K562 (cell line): Measurements from ENCODE around the gene HSD11B1. TPM values are rescaled to one million over a fixed set of nuclear protein-coding genes. Genes with fewer than 3 reads are reported as not detected.

ENCODE experiments used
- ATAC-seq: fragments of 200-7000 bp; cut with Tn5 transposase; 3 replicates; pipeline ENCODE4 v1.9.1; 2020; ENCODE audit warnings: moderate library complexity
- BruUV-seq: library from RNA; stranded (reverse); fragments of 400-500 nt; replicated peaks from 2 replicates; lab custom pipeline; 2021; lab: Mats Ljungman, UMichigan
- CTCF ChIA-PET: fragments of 300-600 bp; formaldehyde crosslinking; extraction: SDS; loops from one replicate; lab custom pipeline; 2021; ENCODE audit warnings: low intra/inter-chr PET ratio; lab: Yijun Ruan, JAX
- POLR2A ChIA-PET: fragments of 300-600, 350-650 bp; sonication (Branson Sonifier 250); formaldehyde crosslinking; extraction: SDS; loops from one replicate; lab custom pipeline; 2021; ENCODE audit warnings: antibody characterized with exemption, inconsistent platforms; lab: Yijun Ruan, JAX
- DNase-seq, 4 experiments: peaks; one replicate each; pipeline versions ENCODE4 v3.0.0 to v3.0.0-alpha.2; 2011 to 2018; ENCODE audit warnings: low spot score in 3 of 4, mixed read lengths in 3 of 4; ENCODE audit errors: extremely low read depth in 1 of 4
- FAIRE-seq: peaks from 2 replicates; lab custom pipeline; 2011; peaks lifted over from hg19 to GRCh38; lab: Jason Lieb, UNC
- H2AFZ ChIP-seq: 2 replicates; pipeline ENCODE4 v1.6.0; 2011; ENCODE audit warnings: low read depth, low read length, control low read depth, inconsistent platforms
- H3K27ac ChIP-seq: fragments of 200-600 bp; 3 replicates; pipeline ENCODE4 v1.8.0; 2011; ENCODE audit warnings: low read depth, mild to moderate bottlenecking, control low read depth, inconsistent platforms, low read length, moderate library complexity, mixed read lengths; ENCODE audit errors: extremely low read depth
- H3K27me3 ChIP-seq, 2 experiments: fragments of 300-600 bp in 1 of 2; 2 replicates in 1 of 2; 3 replicates in 1 of 2; pipeline versions ENCODE4 v1.6.0 to v1.8.0; 2011; ENCODE audit warnings: inconsistent platforms in 2 of 2, low read length in 2 of 2, mild to moderate bottlenecking in 1 of 2, mixed read lengths in 1 of 2, moderate library complexity in 1 of 2; ENCODE audit not compliant: control insufficient read depth in 2 of 2, insufficient read depth in 2 of 2
- H3K36me3 ChIP-seq: fragments of 300-600 bp; 3 replicates; pipeline ENCODE4 v1.8.0; 2011; ENCODE audit warnings: mild to moderate bottlenecking, low read length, inconsistent platforms; ENCODE audit not compliant: control insufficient read depth, insufficient read depth
- H3K4me1 ChIP-seq, 2 experiments: fragments of 200-600 bp in 1 of 2; replicated peaks in 1 of 2; 2 replicates in 1 of 2; 3 replicates in 1 of 2; pipeline versions ENCODE4 v1.5.1 to v1.8.0; 2011; ENCODE audit warnings: inconsistent platforms in 2 of 2, low read length in 2 of 2, mild to moderate bottlenecking in 1 of 2, mixed read lengths in 1 of 2, moderate library complexity in 1 of 2; ENCODE audit not compliant: control insufficient read depth in 2 of 2, insufficient read depth in 2 of 2
- H3K4me2 ChIP-seq: 2 replicates; pipeline ENCODE4 v1.6.1; 2011; ENCODE audit warnings: low read length, control low read depth, inconsistent platforms, mixed read lengths; ENCODE audit not compliant: insufficient read depth
- H3K4me3 ChIP-seq: fragments of 200-600 bp; sonication (generic), shearing (Covaris generic); 2 replicates; pipeline ENCODE4 v1.5.1; 2016; ENCODE audit warnings: control low read depth, inconsistent platforms
- H3K79me2 ChIP-seq: fragments of 200-600 bp; 3 replicates; pipeline ENCODE4 v1.8.0; 2011; ENCODE audit warnings: low read length, inconsistent platforms; ENCODE audit not compliant: control insufficient read depth, insufficient read depth
- H3K9ac ChIP-seq, 2 experiments: 2 replicates each; pipeline versions ENCODE4 v1.6.0 to v1.6.1; 2011; ENCODE audit warnings: low read depth in 2 of 2, low read length in 2 of 2, control low read depth in 1 of 2, inconsistent platforms in 1 of 2, mild to moderate bottlenecking in 1 of 2, mixed read lengths in 1 of 2; ENCODE audit not compliant: insufficient read depth in 1 of 2
- H3K9me1 ChIP-seq: one replicate; pipeline ENCODE4 v1.6.0; 2011; ENCODE audit warnings: inconsistent platforms, mild to moderate bottlenecking, low read length, moderate library complexity; ENCODE audit not compliant: control insufficient read depth, insufficient read depth
- H3K9me3 ChIP-seq: replicated peaks from 2 replicates; pipeline ENCODE4 v1.5.1; 2011; ENCODE audit warnings: low read depth, low read length, inconsistent platforms; ENCODE audit not compliant: control insufficient read depth, insufficient read depth
- H4K20me1 ChIP-seq: replicated peaks from 2 replicates; pipeline ENCODE4 v1.6.1; 2011; ENCODE audit warnings: low read length, inconsistent platforms, mixed read lengths; ENCODE audit not compliant: control insufficient read depth, insufficient read depth
- ARID1B ChIP-seq: fragments of 450-650 bp; IDR thresholded peaks from 2 replicates; pipeline ENCODE4 v1.6.1; 2016; ENCODE audit warnings: antibody characterized with exemption, mild to moderate bottlenecking, inconsistent platforms
- ATF4 ChIP-seq: fragments of 450-650 bp; formaldehyde crosslinking; IDR thresholded peaks from 2 replicates; pipeline ENCODE4 v1.4.0; 2022; ENCODE audit warnings: mild to moderate bottlenecking, moderate library complexity
- CBFA2T3 ChIP-seq: fragments of 450-650 bp; IDR thresholded peaks from 2 replicates; pipeline ENCODE4 v1.6.1; 2017
- IFI16 ChIP-seq: fragments of 250-450 bp; sonication (Bioruptor Pico); IDR thresholded peaks from 2 replicates; pipeline ENCODE4 v2.1.2; 2022; ENCODE audit warnings: mild to moderate bottlenecking, inconsistent platforms
- KLF13 ChIP-seq: fragments of 450-650 bp; IDR thresholded peaks from 2 replicates; pipeline ENCODE4 v1.6.1; 2016; ENCODE audit warnings: missing genetic modification characterization, low read depth, mild to moderate bottlenecking, missing compliant biosample characterization, moderate library complexity, borderline replicate concordance
- MTA2 ChIP-seq: fragments of 450-650 bp; IDR thresholded peaks from 2 replicates; pipeline ENCODE4 v1.6.1; 2016; ENCODE audit warnings: low read depth
- NCOA4 ChIP-seq: fragments of 450-650 bp; IDR thresholded peaks from 2 replicates; pipeline ENCODE4 v1.6.1; 2018; ENCODE audit warnings: mild to moderate bottlenecking; ENCODE audit not compliant: partially characterized antibody
- NCOR1 ChIP-seq: fragments of 450-650 bp; IDR thresholded peaks from 2 replicates; pipeline ENCODE4 v1.6.1; 2016; ENCODE audit warnings: mild to moderate bottlenecking, moderate library complexity
- POLR2H ChIP-seq: IDR thresholded peaks from 2 replicates; pipeline ENCODE4 v1.6.1; 2016; ENCODE audit warnings: missing genetic modification characterization, low read depth, mild to moderate bottlenecking, control low read depth, missing compliant biosample characterization, moderate library complexity
- SREBF2 ChIP-seq: sonication (generic); formaldehyde crosslinking; IDR thresholded peaks from 2 replicates; pipeline ENCODE4 v1.4.0; 2020; ENCODE audit warnings: mild to moderate bottlenecking, missing genetic modification reagents
- TBP ChIP-seq: optimal IDR thresholded peaks from 2 replicates; pipeline ENCODE3; 2011; ENCODE audit warnings: low read depth, low read length, improper control_type of control experiment
- TCF3 ChIP-seq: sonication (generic); formaldehyde crosslinking; IDR thresholded peaks from 2 replicates; pipeline ENCODE4 v1.4.0; 2020; ENCODE audit warnings: mild to moderate bottlenecking, missing genetic modification reagents
- TEAD4 ChIP-seq, 2 experiments: sonication (generic) in 1 of 2; formaldehyde crosslinking in 1 of 2; IDR thresholded peaks; 2 replicates each; pipeline versions ENCODE4 v1.6.1 to v1.8.0; 2012 to 2022; ENCODE audit warnings: borderline replicate concordance in 1 of 2, inconsistent platforms in 1 of 2, low read length in 1 of 2, mild to moderate bottlenecking in 1 of 2, missing genetic modification reagents in 1 of 2
- YY1 ChIP-seq, 3 experiments: IDR thresholded peaks; 2 replicates each; pipeline ENCODE4 v1.6.1; 2011; ENCODE audit warnings: low read length in 2 of 3, mild to moderate bottlenecking in 2 of 3, moderate library complexity in 2 of 3, borderline replicate concordance in 1 of 3, control low read depth in 1 of 3, low read depth in 1 of 3; ENCODE audit not compliant: insufficient read depth in 3 of 3, insufficient replicate concordance in 2 of 3, control insufficient read depth in 1 of 3, insufficient read length in 1 of 3; ENCODE audit errors: extremely low read depth in 1 of 3
- ZC3H4 ChIP-seq: sonication (generic); formaldehyde crosslinking; IDR thresholded peaks from 2 replicates; pipeline ENCODE4 v1.9.0; 2021; ENCODE audit warnings: missing genetic modification reagents, borderline replicate concordance
- ZNF347 ChIP-seq: fragments of 450-650 bp; formaldehyde crosslinking; IDR thresholded peaks from 2 replicates; pipeline ENCODE4 v1.4.0; 2020; ENCODE audit warnings: low read depth, mild to moderate bottlenecking, moderate library complexity
- ZNF586 ChIP-seq: fragments of 450-650 bp; formaldehyde crosslinking; conservative IDR thresholded peaks from 2 replicates; pipeline ENCODE4 v1.4.0; 2020; ENCODE audit warnings: mild to moderate bottlenecking, moderate library complexity
- ZNF655 ChIP-seq: fragments of 250-450 bp; sonication (Bioruptor Pico); IDR thresholded peaks from 2 replicates; pipeline ENCODE4 v1.5.0; 2021
- WGBS: fragments of 100-300 bp; shearing (Covaris generic); methylation state at CpG from one replicate; pipeline ENCODE4 v1.1.6; 2016; ENCODE audit warnings: low coverage, mixed read lengths; ENCODE audit not compliant: insufficient coverage; ENCODE audit errors: missing lambda C conversion rate; 5-methylcytosine and 5-hydroxymethylcytosine counted together
- in situ Hi-C: fragments of 300-500 bp; cut with MboI; formaldehyde crosslinking; loops from 4 replicates; pipeline ENCODE4 v1.15.0; 2018; ENCODE audit warnings: inconsistent platforms, mixed read lengths
- intact Hi-C: fragments of 100-400 bp; cut with micrococcal nuclease; formaldehyde crosslinking; loops from 2 replicates; pipeline ENCODE4 v1.14.2; 2022
- polyA plus RNA-seq, 8 experiments: library from polyadenylated mRNA; depleted of rRNA in 4 of 8; stranded (reverse) in 5 of 8; unstranded in 3 of 8; fragments of >200 nt; fragmentation: Nextera tagmentation in 2 of 8; fragmentation: Illumina TruSeq in 1 of 8; extraction: Ambion mirVana in 2 of 8; extraction: Trizol in 1 of 8; gene quantifications; 2 replicates each; pipeline versions ENCODE4 v1.2.1 to v1.2.3, GENCODE V29; 2011 to 2014; ENCODE audit warnings: inconsistent platforms in 1 of 8, missing spikeins in 1 of 8
- total RNA-seq, 7 experiments: library from RNA; depleted of rRNA in 6 of 7; stranded (reverse); fragments of >200 nt in 6 of 7; fragmentation: Illumina TruSeq in 2 of 7; extraction: Trizol in 2 of 7; gene quantifications; 2 replicates each; pipeline versions ENCODE4 v1.2.1 to v1.2.3, GENCODE V29; 2011 to 2021; ENCODE audit warnings: low replicate concordance in 1 of 7
- TF ChIP-seq, protein P1 (sequence below): fragments of 200-400 bp; formaldehyde crosslinking; IDR thresholded peaks from 2 replicates; pipeline ENCODE4 v1.6.1; 2017; ENCODE audit warnings: mild to moderate bottlenecking, low read depth, low read length, moderate library complexity

The HSD11B1 gene
- total and polyA plus RNA-seq, 9 of the 15 experiments (the other 6 are each of a cell fraction or from before 2014, with no cell fraction given), result 0.04 to 0.16 TPM; not detected in 7

DNA sequence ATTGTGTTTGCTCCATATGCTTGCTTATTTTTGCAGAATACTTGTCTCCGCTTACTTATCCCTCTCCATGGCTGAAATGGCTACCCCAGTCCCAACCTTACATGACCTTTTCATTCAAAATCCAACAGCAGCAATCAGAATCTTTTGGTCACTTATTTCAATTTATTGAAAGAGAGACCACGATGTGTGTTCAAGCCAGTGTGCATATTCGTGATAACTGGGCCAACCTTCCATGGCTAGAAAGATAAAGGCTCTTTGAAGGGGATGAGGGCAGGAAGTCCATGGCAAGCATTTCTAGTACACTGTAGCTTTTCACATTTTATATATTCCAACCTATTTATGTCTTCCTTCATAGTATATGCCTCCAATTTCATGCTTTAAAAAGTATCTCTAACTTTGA lies 23.1 kb downstream of the HSD11B1 start:
- no TSS peak for BruUV-seq
- H3K27ac ChIP-seq, result no peak overlapping the region
- WGBS, result 0% methylated on average over 3 of the region's 3 CpGs
- ChIA-PET POLR2A (interaction anchor here (2.0 kb wide), 1 partner anchor 9 kb away, joined by 7 read pairs; no protein-coding TSS in a partner anchor), CTCF (interaction anchor here (1.0 kb wide), 1 partner anchor 20 kb away, joined by 3 read pairs; no protein-coding TSS in a partner anchor)
- no peaks in the 10 kb centered on the region for H3K9me3 ChIP-seq
- in situ Hi-C loops, result no loop called here
- peak; percentile 57 for FAIRE-seq
- H3K9ac ChIP-seq, result no peak overlapping the region
- H3K4me2 ChIP-seq, result no peak overlapping the region
- no peaks in the 10 kb centered on the region for H3K36me3 ChIP-seq
- peak in 2 of 4 experiments; percentile 18 to 28 for DNase-seq
- H2AFZ ChIP-seq, result no peak overlapping the region
- no peaks in the 10 kb centered on the region for H3K9me1 ChIP-seq
- no peaks in the 10 kb centered on the region for H4K20me1 ChIP-seq
- H3K79me2 ChIP-seq, result no peaks in the 10 kb centered on the region
- intact Hi-C loops, result no loop called here
- no peak overlapping the region for H3K4me3 ChIP-seq
- ATAC-seq, result no peak
- H3K4me1 ChIP-seq, result no peaks in the 10 kb centered on the region; a peak in 1 of 5 replicates
- no peaks in the 10 kb centered on the region; a peak in 2 of 5 replicates for H3K27me3 ChIP-seq
- TF ChIP-seq IFI16 (CRISPR knock-in tag), result no peak
- no peak for TF ChIP-seq TBP
- TF ChIP-seq CBFA2T3, result peak; percentile 67
- no peak for TF ChIP-seq KLF13 (tag)
- TF ChIP-seq YY1 (IDR thresholded peaks at IDR 0.05; ENCODE audit: borderline replicate concordance in 1 of 3, control insufficient read depth in 1 of 3, extremely low read depth in 1 of 3, insufficient read depth in 3 of 3, insufficient read length in 1 of 3, insufficient replicate concordance in 2 of 3, low read depth in 1 of 3, low read length in 2 of 3), result no peak
- no peak for TF ChIP-seq ZNF655 (CRISPR knock-in tag)
- TF ChIP-seq ATF4 (CRISPR knock-in tag), result no peak
- TF ChIP-seq ZNF586 (CRISPR knock-in tag), result no peak
- TF ChIP-seq NCOR1, result peak; percentile 51; the same call in 1 of the 2 replicates
- TF ChIP-seq ZC3H4 (CRISPR knock-in tag), result no peak
- no peak for TF ChIP-seq MTA2
- no peak for TF ChIP-seq NCOA4
- no peak for TF ChIP-seq ZNF347 (CRISPR knock-in tag)
- no peak for TF ChIP-seq SREBF2
- TF ChIP-seq TEAD4 (IDR thresholded peaks at IDR 0.05; ENCODE audit: low read length), result peak; percentile 56
- no peak for TF ChIP-seq TEAD4 (CRISPR knock-in tag; IDR thresholded peaks at IDR 0.05; ENCODE audit: borderline replicate concordance)
- TF ChIP-seq, protein P1, sequence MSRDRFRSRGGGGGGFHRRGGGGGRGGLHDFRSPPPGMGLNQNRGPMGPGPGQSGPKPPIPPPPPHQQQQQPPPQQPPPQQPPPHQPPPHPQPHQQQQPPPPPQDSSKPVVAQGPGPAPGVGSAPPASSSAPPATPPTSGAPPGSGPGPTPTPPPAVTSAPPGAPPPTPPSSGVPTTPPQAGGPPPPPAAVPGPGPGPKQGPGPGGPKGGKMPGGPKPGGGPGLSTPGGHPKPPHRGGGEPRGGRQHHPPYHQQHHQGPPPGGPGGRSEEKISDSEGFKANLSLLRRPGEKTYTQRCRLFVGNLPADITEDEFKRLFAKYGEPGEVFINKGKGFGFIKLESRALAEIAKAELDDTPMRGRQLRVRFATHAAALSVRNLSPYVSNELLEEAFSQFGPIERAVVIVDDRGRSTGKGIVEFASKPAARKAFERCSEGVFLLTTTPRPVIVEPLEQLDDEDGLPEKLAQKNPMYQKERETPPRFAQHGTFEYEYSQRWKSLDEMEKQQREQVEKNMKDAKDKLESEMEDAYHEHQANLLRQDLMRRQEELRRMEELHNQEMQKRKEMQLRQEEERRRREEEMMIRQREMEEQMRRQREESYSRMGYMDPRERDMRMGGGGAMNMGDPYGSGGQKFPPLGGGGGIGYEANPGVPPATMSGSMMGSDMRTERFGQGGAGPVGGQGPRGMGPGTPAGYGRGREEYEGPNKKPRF, result no peak
- TF ChIP-seq POLR2H (tag), result no peak
- TF ChIP-seq ARID1B, result peak; percentile 68
- peak; percentile 62 for TF ChIP-seq TCF3
